ENCODE data around the gene B3GNT4.

- TF ChIP-seq CTCF (IDR thresholded peaks at IDR 0.05; ENCODE audit: low read length) (no peak), EZH2 (IDR thresholded peaks at IDR 0.05; ENCODE audit: borderline replicate concordance, low read length) (no peak)
These were observed 23.0 kb downstream of the B3GNT4 start for GRCh38 chr12:122226366-122227125.

Data from OCI-LY1 (cell line).